WI38 (cell line): ENCODE measurements around the gene RGS1.

Experiments used
- H3K4me3 ChIP-seq: 2 replicates; pipeline ENCODE4 v1.5.1; 2011; ENCODE audit warnings: low read depth, mild to moderate bottlenecking, control low read depth, low read length
- CTCF ChIP-seq: IDR thresholded peaks from 2 replicates; pipeline ENCODE4 v1.5.1; 2012; ENCODE audit warnings: low read depth, mild to moderate bottlenecking, control low read depth, low read length

Gene RGS1

GRCh38 chr1:192546596-192547190 is 28.9 kb upstream of the RGS1 start:
- TF ChIP-seq CTCF = no peak

GRCh38 chr1:192547501-192547900 is 28.1 kb upstream of the RGS1 start:
- TF ChIP-seq CTCF = no peak
- H3K4me3 ChIP-seq = no peak overlapping the region

More at GRCh38 chr1:192546596-192547190, 28.9 kb upstream of the RGS1 start:
- no peak overlapping the region for H3K4me3 ChIP-seq

GRCh38 chr1:192549937-192550336 is 25.6 kb upstream of the RGS1 start:
- no peak overlapping the region for H3K4me3 ChIP-seq
- TF ChIP-seq CTCF = no peak

GRCh38 chr1:192550922-192551534 is 24.5 kb upstream of the RGS1 start:
- TF ChIP-seq CTCF = no peak
- H3K4me3 ChIP-seq = no peak overlapping the region

- TF ChIP-seq CTCF = no peak
- H3K4me3 ChIP-seq = no peak overlapping the region
Observed at GRCh38 chr1:192552760-192553191, 22.8 kb upstream of the RGS1 start.

- no peak overlapping the region for H3K4me3 ChIP-seq
- TF ChIP-seq CTCF = no peak
Observed at GRCh38 chr1:192553741-192554140, 21.8 kb upstream of the RGS1 start.

- no peak for TF ChIP-seq CTCF
Observed at GRCh38 chr1:192554904-192555303, 20.7 kb upstream of the RGS1 start.

More at GRCh38 chr1:192554904-192555303, 20.7 kb upstream of the RGS1 start:
- H3K4me3 ChIP-seq = no peak overlapping the region
